Glutamatergic neuron (in vitro differentiated cells): ENCODE data around the gene ECE1. TPM values are rescaled to one million over a fixed set of nuclear protein-coding genes. Genes with fewer than 3 reads are reported as not detected.
A peak's percentile ranks its signal among the peaks of the same experiment; 100 is the strongest.

ENCODE experiments used
- DNase-seq: peaks from one replicate; pipeline ENCODE4 v3.0.0; 2022
- H3K27ac Mint-ChIP-seq: one replicate; pipeline ENCODE4 v1.8.0; 2020; ENCODE audit warnings: mild to moderate bottlenecking, mixed read lengths, inconsistent platforms; ENCODE audit not compliant: unreplicated experiment
- H3K27me3 Mint-ChIP-seq: one replicate; pipeline ENCODE4 v1.8.0; 2020; ENCODE audit warnings: mild to moderate bottlenecking, moderate library complexity, mixed read lengths, inconsistent platforms; ENCODE audit not compliant: unreplicated experiment
- H3K36me3 Mint-ChIP-seq: one replicate; pipeline ENCODE4 v1.8.0; 2020; ENCODE audit warnings: mild to moderate bottlenecking, mixed read lengths, inconsistent platforms; ENCODE audit not compliant: unreplicated experiment
- H3K4me1 Mint-ChIP-seq: one replicate; pipeline ENCODE4 v1.8.0; 2020; ENCODE audit warnings: mild to moderate bottlenecking, low read depth, mixed read lengths, inconsistent platforms; ENCODE audit not compliant: unreplicated experiment
- H3K4me3 Mint-ChIP-seq: one replicate; pipeline ENCODE4 v1.8.0; 2020; ENCODE audit warnings: mild to moderate bottlenecking, mixed read lengths, inconsistent platforms; ENCODE audit not compliant: unreplicated experiment
- H3K9me3 Mint-ChIP-seq: one replicate; pipeline ENCODE4 v1.8.0; 2020; ENCODE audit warnings: mild to moderate bottlenecking, moderate library complexity, mixed read lengths, inconsistent platforms; ENCODE audit not compliant: unreplicated experiment
- CTCF ChIP-seq: fragments of 200-600 bp; sonication (generic); IDR thresholded peaks from one replicate; pipeline ENCODE4 v1.5.0; 2021; ENCODE audit not compliant: partially characterized antibody, unreplicated experiment
- total RNA-seq: library from RNA; stranded (reverse); fragmentation: NEBNext Ultra II Directional; extraction: Animal tissue kit (Norgen Biotek cat#: 25700); gene quantifications from one replicate; pipeline ENCODE4 v1.2.1, GENCODE V29; 2021; ENCODE audit not compliant: unreplicated experiment

ECE1 gene
- total RNA-seq, 1 donor from 2014 or later: 36.1 TPM

GRCh38 chr1:21318057-21318713, 27.9 kb upstream of the ECE1 start:
- TF ChIP-seq CTCF: no peak
- H3K9me3 Mint-ChIP-seq: no peaks in the 10 kb centered on the region
- H3K4me3 Mint-ChIP-seq: peak overlapping the region; percentile 52
- H3K36me3 Mint-ChIP-seq: no peaks in the 10 kb centered on the region
- peak overlapping the region; percentile 33 for H3K27ac Mint-ChIP-seq
- H3K27me3 Mint-ChIP-seq: peaks cover 3% of the 10 kb centered on the region
- DNase-seq: no peak
- peaks cover 40% of the 10 kb centered on the region for H3K4me1 Mint-ChIP-seq

- Mint-ChIP-seq H3K36me3 (no peaks in the 10 kb centered on the region), H3K27me3 (peaks cover 6% of the 10 kb centered on the region), H3K4me3 (peak overlapping the region; percentile 36), H3K4me1 (peaks cover 45% of the 10 kb centered on the region), H3K27ac (peak overlapping the region; percentile 33), H3K9me3 (no peaks in the 10 kb centered on the region)
- TF ChIP-seq CTCF: no peak
- DNase-seq: no peak
Observed at GRCh38 chr1:21317690-21318043, 27.4 kb upstream of the ECE1 start.

GRCh38 chr1:21317035-21317689, 26.9 kb upstream of the ECE1 start:
- H3K4me1 Mint-ChIP-seq: peaks cover 47% of the 10 kb centered on the region
- DNase-seq: no peak
- H3K27ac Mint-ChIP-seq: peak overlapping the region; percentile 6
- peaks cover 6% of the 10 kb centered on the region for H3K27me3 Mint-ChIP-seq
- no peak for TF ChIP-seq CTCF
- H3K36me3 Mint-ChIP-seq: no peaks in the 10 kb centered on the region
- no peak overlapping the region for H3K4me3 Mint-ChIP-seq
- no peaks in the 10 kb centered on the region for H3K9me3 Mint-ChIP-seq

- H3K9me3 Mint-ChIP-seq: peaks cover 3% of the 10 kb centered on the region
- peaks cover 7% of the 10 kb centered on the region for H3K27me3 Mint-ChIP-seq
- no peak for TF ChIP-seq CTCF
- peak overlapping the region; percentile 7 for H3K4me3 Mint-ChIP-seq
- DNase-seq: no peak
- H3K4me1 Mint-ChIP-seq: peaks cover 45% of the 10 kb centered on the region
- peak overlapping the region; percentile 49 for H3K27ac Mint-ChIP-seq
- H3K36me3 Mint-ChIP-seq: no peaks in the 10 kb centered on the region
Observed at GRCh38 chr1:21314743-21315396, 24.6 kb upstream of the ECE1 start.
